Spleen (tissue), 7 donors: ENCODE measurements around the gene FAM9A.

Experiments used
- CTCF ChIP-seq, 11 experiments: fragments of 200-600 bp in 7 of 11; fragments of 450-650 bp in 4 of 11; sonication (generic) in 4 of 11; IDR thresholded peaks in 8 of 11; conservative IDR thresholded peaks in 3 of 11; 1 replicate in 7 of 11; 2 replicates in 4 of 11; pipeline versions ENCODE4 v1.4.0 to v1.8.0; 2016 to 2021; ENCODE audit warnings: antibody characterized with exemption in 11 of 11, inconsistent platforms in 4 of 11, mild to moderate bottlenecking in 1 of 11
- POLR2AphosphoS5 ChIP-seq, 3 donors: sonication (generic); formaldehyde crosslinking; IDR thresholded peaks; one replicate each; pipeline ENCODE4 v1.5.1; 2017; ENCODE audit warnings: antibody characterized with exemption in 3 of 3
- donor health status: DM: no; HTN: no; CAD: no; lungs with moderate emphysema.
- donor health status: DM: no; HTN: no; CAD: no.
- donor health status: DM: no; HTN: no; CAD: no.

- TF ChIP-seq CTCF (IDR thresholded peaks at IDR 0.05 in 8 of 11, conservative IDR thresholded peaks at IDR 0.05 in 3 of 11) (no peak), POLR2AphosphoS5 (IDR thresholded peaks at IDR 0.05) (no peak)
These were observed 17.0 kb downstream of the FAM9A start for GRCh38 chrX:8784162-8784561.
